Stimulated activated naive CD4-positive, alpha-beta T cell treated with Interleukin-2 at 50 U/mL for 16 hours (primary cell): ENCODE results near the gene DDR2.

ENCODE experiments used
- DNase-seq: peaks from one replicate; lab custom pipeline; 2025; lab: John Stamatoyannopoulos, UW

Gene DDR2

DNA sequence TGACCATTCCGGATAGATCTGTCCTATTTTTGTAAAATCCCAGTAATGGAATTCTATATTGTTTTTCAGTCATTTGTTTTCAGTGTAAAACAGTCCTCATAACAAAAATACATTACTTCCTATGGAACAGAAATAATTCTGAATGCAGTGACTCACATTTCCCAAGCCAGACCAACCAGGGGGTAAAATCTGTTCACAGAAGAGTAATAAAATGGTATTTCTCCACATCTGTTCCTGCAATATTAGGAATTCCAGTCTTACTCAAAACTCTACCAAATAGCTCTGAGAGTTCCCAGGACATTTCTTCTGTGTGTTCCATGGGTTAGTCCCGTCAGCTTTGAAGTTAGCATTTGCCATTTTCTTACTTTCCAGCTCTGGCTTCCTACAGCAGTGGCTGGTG, 2.6 kb upstream of the DDR2 start:
- no peak for DNase-seq

- DNase-seq: no peak
Measured at GRCh38 chr1:162631546-162632191, 595 bp upstream of the DDR2 start.

GRCh38 chr1:162632698-162633080, 425 bp downstream of the DDR2 start:
- DNase-seq: no peak

- DNase-seq: no peak
Measured at GRCh38 chr1:162633081-162633762, 958 bp downstream of the DDR2 start.

DNA sequence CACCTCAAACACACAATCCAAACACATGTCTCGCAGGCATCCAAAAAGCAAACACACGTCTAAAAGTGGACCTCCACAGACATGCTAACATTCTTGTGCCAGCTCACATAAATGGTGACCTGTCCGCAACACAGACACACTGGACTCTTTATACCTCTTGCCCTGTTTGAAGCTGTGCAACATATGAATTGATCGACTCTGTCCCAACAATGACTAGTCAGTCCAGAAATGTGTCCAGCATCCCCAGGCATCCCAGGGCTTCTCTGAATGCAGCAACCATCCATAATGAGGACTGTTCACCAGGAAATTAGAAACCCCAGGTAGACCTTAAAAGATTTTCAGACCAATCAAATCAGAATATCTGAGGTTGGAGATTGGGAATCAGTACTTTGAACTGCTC, 3.2 kb downstream of the DDR2 start:
- no peak for DNase-seq

DNA sequence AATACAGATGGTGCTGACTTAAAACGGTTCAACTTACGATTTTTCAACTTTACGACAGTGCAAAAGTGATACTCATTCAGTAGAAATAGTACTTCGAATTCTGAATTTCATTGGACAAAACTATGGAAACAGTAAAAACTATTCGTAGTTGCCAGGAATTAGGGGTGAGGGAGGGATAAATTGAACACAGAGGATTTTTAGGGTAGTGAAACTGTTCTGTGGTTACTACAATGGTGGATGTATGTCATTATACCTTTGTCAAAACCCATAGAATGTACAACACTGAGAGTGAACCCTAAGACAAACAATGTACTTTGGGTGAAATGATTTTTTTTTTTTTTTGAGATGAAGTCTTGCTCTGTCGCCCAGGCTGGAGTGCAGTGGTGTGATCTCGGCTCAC, 7.5 kb downstream of the DDR2 start:
- no peak for DNase-seq

- no peak for DNase-seq
Measured at GRCh38 chr1:162641114-162641513, 8.8 kb downstream of the DDR2 start.

DNA sequence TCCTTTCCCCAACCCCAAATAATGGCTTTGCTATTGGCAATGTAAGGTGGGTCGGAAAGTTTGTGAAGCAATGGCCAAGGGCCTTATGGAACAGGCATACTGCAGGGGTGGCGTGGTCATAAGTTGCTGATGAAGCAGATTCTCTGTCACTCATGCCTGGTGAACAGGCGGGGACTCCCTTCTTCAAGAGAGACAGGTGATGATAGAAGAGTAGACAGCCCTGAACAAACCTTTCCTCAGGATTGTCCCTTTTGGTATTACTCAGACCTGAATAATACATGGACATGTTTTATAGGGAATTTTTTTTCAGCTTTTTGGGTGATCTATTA, 12.7 kb downstream of the DDR2 start:
- no peak for DNase-seq

DNA sequence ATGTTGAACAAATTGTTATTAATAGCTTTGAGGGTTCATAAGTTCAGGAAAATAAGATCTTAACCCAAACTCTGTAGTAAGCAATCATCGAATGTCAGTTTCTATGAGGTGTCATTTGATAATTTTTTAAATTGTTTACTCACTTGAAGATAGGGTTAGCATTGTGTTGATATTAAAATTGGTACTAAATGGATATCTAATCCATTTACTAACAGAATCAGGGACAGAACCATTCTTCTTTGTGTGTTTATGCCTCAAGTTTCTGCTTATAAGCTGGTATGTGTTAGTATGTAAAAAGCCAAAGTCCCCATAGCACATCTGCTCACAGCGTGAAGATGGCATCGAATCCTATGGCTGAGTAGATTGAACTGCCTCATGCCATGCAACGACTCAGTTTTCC, 13.4 kb downstream of the DDR2 start:
- no peak for DNase-seq

GRCh38 chr1:162649583-162649982, 17.3 kb downstream of the DDR2 start:
- DNase-seq: no peak

GRCh38 chr1:162654915-162655620, 22.8 kb downstream of the DDR2 start:
- DNase-seq: no peak

DNA sequence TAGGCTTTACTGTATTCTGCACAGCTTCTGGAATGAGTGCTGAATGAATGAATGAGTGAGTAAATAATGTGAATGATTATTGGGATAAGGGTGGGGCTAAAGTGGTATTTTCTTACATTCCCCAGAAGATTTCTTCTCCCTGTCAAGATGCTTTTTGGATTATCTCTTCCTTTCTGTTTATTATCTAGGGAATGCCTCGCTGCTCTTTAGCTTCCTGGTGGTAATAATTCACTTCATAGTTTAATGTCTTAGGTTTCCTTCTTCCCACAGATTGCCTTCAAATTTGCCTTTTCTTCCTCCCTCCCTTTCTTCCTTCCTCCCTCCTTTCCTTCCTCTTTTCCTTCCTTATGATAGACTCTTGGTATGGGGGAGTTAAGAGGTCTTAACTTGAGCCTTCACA, 24.0 kb downstream of the DDR2 start:
- DNase-seq: no peak

GRCh38 chr1:162660574-162660973, 28.3 kb downstream of the DDR2 start:
- no peak for DNase-seq

DNA sequence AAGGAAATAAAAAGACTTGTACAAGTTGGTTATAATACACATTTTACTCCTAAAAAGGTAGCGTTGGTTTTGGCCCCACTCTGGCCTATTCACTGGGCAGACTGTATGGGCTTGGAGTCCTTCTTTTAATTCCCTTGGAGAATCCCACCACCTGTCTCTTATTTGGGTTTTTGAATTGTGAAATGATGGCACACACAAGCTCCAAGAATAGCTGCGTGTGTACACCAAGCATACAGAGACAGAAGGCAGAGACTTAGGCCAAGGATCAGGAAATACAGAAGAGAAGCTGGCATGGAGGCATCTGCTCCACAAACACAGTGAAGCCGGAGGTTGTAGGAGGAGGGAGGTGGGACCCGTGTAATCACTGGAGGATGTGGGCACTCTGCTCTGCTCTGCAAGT, 29.1 kb downstream of the DDR2 start:
- no peak for DNase-seq

GRCh38 chr1:162662013-162662412, 29.7 kb downstream of the DDR2 start:
- no peak for DNase-seq

DNA sequence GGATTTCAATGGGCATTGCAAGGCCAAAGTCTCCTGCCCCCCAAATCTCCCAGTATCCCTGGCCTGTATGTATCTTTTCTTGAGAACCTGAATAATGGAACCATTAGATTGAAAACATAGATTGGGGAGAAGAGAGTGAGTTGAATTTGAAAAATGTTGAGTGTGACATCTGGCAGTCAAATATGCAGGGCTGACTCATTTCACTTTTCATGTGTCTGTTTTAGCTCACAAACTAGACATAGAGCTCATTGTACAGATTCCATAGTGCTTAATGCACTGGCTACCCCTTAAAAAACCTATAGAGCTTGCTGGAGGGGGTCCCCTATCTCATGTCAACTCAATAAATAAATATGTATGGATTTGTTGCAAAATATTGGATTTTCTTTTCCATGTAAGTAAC, 30.8 kb downstream of the DDR2 start:
- DNase-seq: no peak

DNA sequence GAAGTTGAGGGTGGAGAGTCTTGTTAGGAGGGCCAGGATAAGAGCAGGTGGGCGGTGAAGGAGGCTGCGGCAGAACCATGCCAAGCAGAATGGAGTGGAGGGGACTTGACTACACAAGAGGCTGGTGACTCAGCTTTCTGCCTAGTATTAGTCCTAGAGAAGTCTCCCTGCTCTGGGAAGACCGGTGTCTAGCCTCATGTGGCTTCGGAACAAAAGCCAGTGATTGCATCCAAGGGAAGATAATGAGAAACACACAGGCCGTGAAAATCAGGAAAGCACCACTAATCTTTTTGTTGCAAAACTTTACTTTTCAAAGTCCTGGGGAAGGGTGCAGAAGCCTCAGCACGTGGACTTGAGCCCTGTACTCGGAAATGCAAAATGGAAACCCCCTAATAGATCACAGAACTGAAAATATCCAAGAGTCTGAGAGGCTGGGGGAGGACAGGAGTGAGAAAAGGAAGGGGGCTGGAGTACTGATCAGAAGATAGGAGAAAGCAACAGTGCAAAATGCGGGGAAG, 31.4 kb downstream of the DDR2 start:
- no peak for DNase-seq

- DNase-seq: no peak
Measured at GRCh38 chr1:162666006-162666645, 33.9 kb downstream of the DDR2 start.

DNA sequence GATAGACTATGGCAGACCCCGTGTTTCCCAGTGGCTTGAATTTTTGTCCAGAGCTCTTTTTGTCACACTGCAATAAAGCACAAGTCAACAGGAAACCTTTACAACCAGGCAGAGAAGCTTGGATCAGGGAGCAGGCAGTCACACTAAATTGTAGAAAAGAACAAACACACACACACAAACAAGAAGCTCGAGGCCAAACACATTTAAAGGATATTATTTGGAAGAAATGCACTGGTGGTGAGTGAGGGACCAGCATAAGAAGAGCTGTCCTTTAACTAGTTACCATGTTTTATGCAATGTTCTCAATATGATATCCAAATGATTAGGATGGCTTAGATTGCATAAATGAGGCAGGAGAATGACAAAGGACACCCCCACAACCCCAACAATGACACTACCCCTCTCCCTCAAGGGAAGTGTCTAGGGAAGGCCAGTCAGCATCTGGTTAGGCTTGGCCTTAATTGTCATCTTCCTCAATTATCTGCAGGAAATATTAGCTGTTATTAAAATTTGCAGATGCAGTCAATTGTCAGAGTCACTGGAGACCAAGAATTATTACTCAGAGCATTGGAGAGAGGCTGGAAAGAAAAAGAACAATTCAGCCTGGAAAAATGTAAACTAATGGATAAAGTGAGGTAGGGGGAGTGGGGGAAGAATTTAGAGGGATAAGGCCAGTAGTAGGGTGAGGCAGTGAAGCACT, 35.3 kb downstream of the DDR2 start:
- DNase-seq: no peak

- DNase-seq: no peak
Measured at GRCh38 chr1:162670928-162671663, 38.8 kb downstream of the DDR2 start.

DNA sequence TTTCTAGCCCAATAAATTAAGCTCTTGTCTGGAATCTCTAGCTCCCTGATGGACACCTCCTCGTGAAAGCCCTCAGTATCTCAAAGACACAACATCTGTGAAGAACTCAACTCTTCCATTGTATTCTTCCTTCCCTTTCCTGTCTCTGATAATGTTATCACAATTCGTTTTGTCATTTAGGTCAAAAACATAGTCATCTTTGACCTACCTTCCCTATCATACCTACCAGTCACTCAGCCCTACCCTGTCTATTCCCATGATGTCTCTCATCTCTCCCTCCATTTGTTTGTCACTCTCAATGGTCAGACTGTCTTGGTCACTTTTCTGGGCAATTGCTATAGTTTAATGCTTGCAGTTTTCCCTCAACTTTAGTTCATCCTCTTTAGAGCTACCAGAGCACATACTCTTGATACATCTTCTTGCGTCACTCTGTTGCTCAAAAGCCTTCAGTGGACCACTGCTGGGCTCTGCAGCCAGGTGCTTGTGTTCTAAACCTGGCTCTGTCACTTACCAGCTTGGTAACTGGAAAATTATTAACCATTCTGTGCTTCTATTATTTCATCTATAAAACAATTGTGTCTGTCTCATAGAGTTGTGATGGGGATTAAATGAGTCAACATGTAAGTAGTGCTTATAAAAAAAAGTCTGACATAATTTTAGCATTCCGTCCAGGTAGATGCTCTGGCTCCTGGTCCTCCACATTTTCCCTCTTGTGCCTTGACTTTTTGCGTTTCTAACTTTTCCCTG, 39.6 kb downstream of the DDR2 start:
- DNase-seq: no peak
